GM10266 (cell line): ENCODE measurements around the gene RABGAP1L.

ENCODE experiments used
- DNase-seq: peaks from one replicate; pipeline ENCODE4 v3.0.0; 2012; ENCODE audit errors: extremely low spot score
- CTCF ChIP-seq: IDR thresholded peaks from 2 replicates; pipeline ENCODE4 v1.5.1; 2012; ENCODE audit warnings: mild to moderate bottlenecking, low read depth; ENCODE audit not compliant: control insufficient read depth, insufficient read depth; ENCODE audit errors: missing control alignments

The RABGAP1L gene

DNA sequence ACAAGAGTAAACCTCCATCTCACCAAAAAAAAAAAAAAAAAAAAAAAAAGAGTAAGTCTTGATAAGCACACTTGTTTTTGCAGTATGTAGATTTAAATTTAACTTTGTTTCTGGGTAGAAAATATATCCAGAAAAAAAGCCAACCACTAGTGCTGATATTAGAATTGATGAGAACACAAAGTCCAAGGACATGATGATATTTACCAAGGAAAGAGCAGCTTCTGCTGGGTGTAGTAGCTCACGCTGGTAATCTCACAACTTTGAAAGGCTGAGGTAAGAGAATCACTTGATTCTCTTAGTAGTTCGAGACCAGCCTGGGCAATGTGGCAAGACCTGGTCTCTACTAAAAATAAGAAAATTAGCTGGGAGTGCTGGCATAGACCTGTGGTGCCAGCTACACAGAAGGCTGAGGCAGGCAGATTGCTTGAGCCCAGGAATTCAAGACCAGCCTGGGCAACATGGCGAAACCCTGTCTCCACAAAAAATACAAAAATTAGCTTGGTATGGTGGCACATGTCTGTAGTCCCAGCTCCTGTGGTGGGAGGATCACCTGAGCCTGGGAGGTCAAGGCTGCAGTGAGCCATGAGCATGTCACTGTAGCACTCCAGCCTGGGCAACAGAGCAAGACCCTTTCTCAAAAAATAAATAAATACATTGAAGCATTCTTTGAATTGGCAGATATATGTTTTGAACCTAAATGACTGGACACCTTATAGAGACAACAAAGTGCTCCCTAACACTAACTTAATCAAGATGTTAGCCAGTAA is 776.8 kb downstream of the RABGAP1L start:
- no peak for DNase-seq
- no peak for TF ChIP-seq CTCF

DNA sequence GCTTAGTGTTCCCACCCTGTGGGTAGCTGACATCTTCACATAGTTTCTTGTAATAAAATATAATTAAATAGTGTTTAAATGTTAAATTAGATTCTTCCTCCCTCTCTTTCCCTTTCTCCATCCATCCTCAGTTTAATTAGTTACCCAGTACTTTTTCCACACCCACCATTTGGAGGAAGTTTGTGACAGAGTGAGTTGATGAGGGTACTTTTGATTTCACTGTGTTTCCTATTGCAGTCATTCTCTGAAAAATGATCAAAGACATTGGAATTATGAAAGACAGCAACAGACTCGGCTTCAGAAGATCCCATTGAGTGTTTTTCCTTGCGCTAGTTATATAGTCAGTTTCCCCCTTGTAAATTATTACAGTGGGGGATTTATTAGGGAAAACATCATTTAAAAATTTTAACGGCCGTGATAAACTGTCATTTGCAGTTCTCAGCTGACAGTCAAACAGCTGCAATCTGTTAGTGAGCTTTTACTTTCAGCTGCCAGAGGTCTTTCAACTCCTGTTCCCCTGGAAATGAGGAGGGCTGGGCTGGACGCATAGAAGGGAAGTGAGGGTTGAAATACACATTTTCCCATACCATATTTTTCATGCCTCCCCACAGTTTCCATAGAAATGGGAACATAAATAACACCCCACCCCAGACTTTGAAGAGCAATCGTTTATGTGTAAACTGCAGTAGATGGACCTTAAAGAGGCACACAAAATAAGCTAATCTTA is 779.1 kb downstream of the RABGAP1L start:
- DNase-seq = no peak
- no peak for TF ChIP-seq CTCF

GRCh38 chr1:174939775-174940545 is 780.6 kb downstream of the RABGAP1L start:
- no peak for DNase-seq
- TF ChIP-seq CTCF = no peak

- DNase-seq = no peak
- no peak for TF ChIP-seq CTCF
Observed at GRCh38 chr1:174940646-174941175, 781.4 kb downstream of the RABGAP1L start.

GRCh38 chr1:174942547-174943255 is 783.4 kb downstream of the RABGAP1L start:
- no peak for TF ChIP-seq CTCF
- no peak for DNase-seq

DNA sequence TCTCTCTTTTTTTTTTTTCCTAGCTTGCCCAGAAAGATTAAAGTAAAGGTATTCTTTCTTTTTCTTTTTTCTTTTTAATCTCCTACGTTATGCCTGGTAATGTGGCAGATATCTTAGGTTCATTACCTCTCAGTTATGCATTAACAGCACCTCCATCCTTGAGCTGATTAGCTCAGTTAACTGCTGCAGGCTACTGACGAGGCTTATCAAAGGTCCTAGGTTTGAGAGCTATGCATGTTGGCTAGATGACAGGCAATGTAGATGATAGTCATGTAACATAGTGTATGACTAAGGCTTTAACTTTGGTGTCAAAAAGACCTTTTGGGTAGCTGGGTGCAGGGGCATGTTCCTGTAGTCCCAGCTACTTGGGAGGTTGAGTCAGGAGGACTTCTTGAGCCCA is 786.7 kb downstream of the RABGAP1L start:
- no peak for DNase-seq
- no peak for TF ChIP-seq CTCF
